ENCODE data around the gene MAPRE2. TPM values are rescaled to one million over a fixed set of nuclear protein-coding genes. Genes with fewer than 3 reads are reported as not detected.

MAPRE2 gene
- total RNA-seq, 4 donors from 2014 or later, result 16.5 to 50.3 (median 21.2) TPM

- Histone ChIP-seq H3K36me3 (no peaks in the 10 kb centered on the region), H3K4me3 (no peak overlapping the region), H3K9me3 (no peaks in the 10 kb centered on the region), H3K4me1 (no peaks in the 10 kb centered on the region), H3K27ac (no peak overlapping the region), H3K27me3 (no peaks in the 10 kb centered on the region)
- no peak for DNase-seq
- no peak for TF ChIP-seq POLR2A (IDR thresholded peaks at IDR 0.05)
- TF ChIP-seq CTCF (IDR thresholded peaks at IDR 0.05), result no peak
These were observed 41.4 kb upstream of the MAPRE2 start for GRCh38 chr18:34999756-35000289.

GRCh38 chr18:35000457-35000856, 40.8 kb upstream of the MAPRE2 start:
- Histone ChIP-seq H3K9me3 (no peaks in the 10 kb centered on the region), H3K4me1 (no peaks in the 10 kb centered on the region), H3K4me3 (no peak overlapping the region), H3K27me3 (no peaks in the 10 kb centered on the region), H3K27ac (no peak overlapping the region), H3K36me3 (no peaks in the 10 kb centered on the region)
- DNase-seq, result no peak
- TF ChIP-seq POLR2A (IDR thresholded peaks at IDR 0.05) (no peak), CTCF (IDR thresholded peaks at IDR 0.05) (no peak)

GRCh38 chr18:35002120-35002519, 39.1 kb upstream of the MAPRE2 start:
- H3K27ac ChIP-seq, result no peak overlapping the region
- H3K36me3 ChIP-seq, result no peaks in the 10 kb centered on the region
- no peaks in the 10 kb centered on the region for H3K9me3 ChIP-seq
- no peak overlapping the region for H3K4me3 ChIP-seq
- no peak for DNase-seq
- H3K4me1 ChIP-seq, result no peaks in the 10 kb centered on the region
- TF ChIP-seq POLR2A (IDR thresholded peaks at IDR 0.05), result no peak
- no peak for TF ChIP-seq CTCF (IDR thresholded peaks at IDR 0.05)
- no peaks in the 10 kb centered on the region for H3K27me3 ChIP-seq

- Histone ChIP-seq H3K36me3 (no peaks in the 10 kb centered on the region), H3K4me1 (no peaks in the 10 kb centered on the region), H3K27ac (no peak overlapping the region), H3K4me3 (no peak overlapping the region), H3K27me3 (no peaks in the 10 kb centered on the region), H3K9me3 (no peaks in the 10 kb centered on the region)
- no peak for TF ChIP-seq POLR2A (IDR thresholded peaks at IDR 0.05)
- TF ChIP-seq CTCF (IDR thresholded peaks at IDR 0.05), result peak in 5 of 6 experiments; percentile 45 to 74 (median 67)
- no peak for DNase-seq
These were observed 35.1 kb upstream of the MAPRE2 start for GRCh38 chr18:35005963-35006577.

- Histone ChIP-seq H3K4me1 (no peaks in the 10 kb centered on the region), H3K4me3 (no peak overlapping the region), H3K9me3 (no peaks in the 10 kb centered on the region), H3K36me3 (no peaks in the 10 kb centered on the region), H3K27me3 (no peaks in the 10 kb centered on the region), H3K27ac (no peak overlapping the region)
- DNase-seq, result no peak
- TF ChIP-seq POLR2A (IDR thresholded peaks at IDR 0.05) (no peak), CTCF (IDR thresholded peaks at IDR 0.05) (no peak)
These were observed 31.1 kb upstream of the MAPRE2 start for GRCh38 chr18:35010156-35010555.
